ENCODE results near the gene ADNP. TPM values are rescaled to one million over a fixed set of nuclear protein-coding genes. Genes with fewer than 3 reads are reported as not detected.
A peak's percentile ranks its signal among the peaks of the same experiment; 100 is the strongest.

The ADNP gene
- total RNA-seq, 2 experiments from 2014 or later, result 75.1 to 77.6 TPM

GRCh38 chr20:50957798-50958614 is 26.8 kb upstream of the ADNP start, which contains the start of gene DPM1:
DPM1 (minus strand) TSS chr20:50958532; CDS start chr20:50958523, 9 bp downstream.
- Mint-ChIP-seq H3K4me3 (peak within 1 kb of the TSS; percentile 94), H3K36me3 (peaks cover 9% of the 10 kb centered on the region), H3K4me1 (peaks cover 34% of the 10 kb centered on the region), H3K9me3 (no peaks in the 10 kb centered on the region), H3K27me3 (no peaks in the 10 kb centered on the region), H3K27ac (peak within 1 kb of the TSS; percentile 93)
- DNase-seq, result peak; percentile 86
- peak; percentile 79 for ATAC-seq (ENCODE audit: low read depth)
- POLR2A ChIA-PET, result interaction anchor here (0.6 to 3.9 kb wide), 20 partner anchors 8 to 771 kb away, joined by 3 to 106 read pairs (median 4); partner anchors contain the start of genes ADNP, BCAS4 and PARD6B

DNA sequence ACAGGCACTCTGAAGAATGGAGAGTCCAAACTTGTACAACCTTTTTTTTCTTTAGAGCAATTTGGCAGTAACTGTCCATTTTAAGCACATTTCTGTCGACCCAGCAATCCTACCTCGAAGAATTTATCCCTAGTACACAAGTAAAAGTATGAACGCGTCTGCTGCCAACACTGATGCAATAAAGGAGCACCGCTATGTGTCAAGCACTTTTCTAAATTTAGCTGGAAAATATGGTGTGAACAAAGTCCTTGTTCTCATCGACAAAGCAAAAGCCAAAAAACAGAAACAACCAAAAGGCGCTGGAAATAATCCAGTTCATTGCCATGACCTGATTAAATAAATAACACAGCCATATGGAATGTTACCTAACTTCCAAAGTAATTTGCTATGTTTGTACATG is 26.0 kb upstream of the ADNP start:
- no peaks in the 10 kb centered on the region for H3K9me3 Mint-ChIP-seq
- peak overlapping the region; percentile 94 for H3K4me3 Mint-ChIP-seq
- peak overlapping the region; percentile 93 for H3K27ac Mint-ChIP-seq
- peaks cover 33% of the 10 kb centered on the region for H3K4me1 Mint-ChIP-seq
- no peak for DNase-seq
- no peak for ATAC-seq (ENCODE audit: low read depth)
- H3K27me3 Mint-ChIP-seq, result no peaks in the 10 kb centered on the region
- POLR2A ChIA-PET, result interaction anchor here (1.4 to 3.9 kb wide), 8 partner anchors 10 to 227 kb away, joined by 3 to 106 read pairs (median 7); partner anchors contain the start of genes ADNP, BCAS4 and PARD6B
- H3K36me3 Mint-ChIP-seq, result peaks cover 8% of the 10 kb centered on the region

DNA sequence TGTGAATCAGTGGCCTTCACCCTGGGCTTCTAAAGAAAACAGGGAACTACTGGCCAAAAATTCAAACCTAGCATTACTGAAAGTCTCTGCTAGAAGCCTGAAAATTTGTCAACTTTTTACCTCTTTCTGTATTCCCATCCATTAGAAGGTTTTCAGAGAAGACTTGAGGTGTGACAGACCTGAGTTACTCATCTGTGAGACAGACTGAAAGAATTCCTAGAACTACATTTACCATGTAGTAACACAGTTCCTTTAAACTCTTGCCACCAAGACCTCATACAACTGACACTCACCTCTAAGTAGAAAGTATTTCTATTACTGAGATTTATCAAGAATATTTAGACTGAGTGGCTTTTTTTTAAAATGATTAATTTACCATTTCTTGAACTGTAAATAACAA is 22.6 kb upstream of the ADNP start:
- no peak for DNase-seq
- Mint-ChIP-seq H3K4me1 (peaks cover 22% of the 10 kb centered on the region), H3K27me3 (no peaks in the 10 kb centered on the region), H3K36me3 (peaks cover 7% of the 10 kb centered on the region), H3K9me3 (no peaks in the 10 kb centered on the region), H3K4me3 (no peak overlapping the region), H3K27ac (no peak overlapping the region)
- POLR2A ChIA-PET, result no interaction called here
- no peak for ATAC-seq (ENCODE audit: low read depth)

- no peak for ATAC-seq (ENCODE audit: low read depth)
- no peak overlapping the region for H3K4me3 Mint-ChIP-seq
These were observed 22.0 kb upstream of the ADNP start for GRCh38 chr20:50953196-50953595.

GRCh38 chr20:50948132-50948785 is 17.0 kb upstream of the ADNP start:
- Mint-ChIP-seq H3K9me3 (no peaks in the 10 kb centered on the region), H3K4me3 (no peak overlapping the region), H3K4me1 (no peaks in the 10 kb centered on the region), H3K27me3 (no peaks in the 10 kb centered on the region), H3K36me3 (peaks cover 12% of the 10 kb centered on the region), H3K27ac (no peak overlapping the region)
- ATAC-seq (ENCODE audit: low read depth), result no peak
- DNase-seq, result no peak
- POLR2A ChIA-PET, result no interaction called here

More at GRCh38 chr20:50953196-50953595, 22.0 kb upstream of the ADNP start:
- Mint-ChIP-seq H3K27ac (no peak overlapping the region), H3K9me3 (no peaks in the 10 kb centered on the region), H3K36me3 (peaks cover 7% of the 10 kb centered on the region), H3K4me1 (peaks cover 22% of the 10 kb centered on the region), H3K27me3 (no peaks in the 10 kb centered on the region)
- POLR2A ChIA-PET, result no interaction called here
- no peak for DNase-seq

DNA sequence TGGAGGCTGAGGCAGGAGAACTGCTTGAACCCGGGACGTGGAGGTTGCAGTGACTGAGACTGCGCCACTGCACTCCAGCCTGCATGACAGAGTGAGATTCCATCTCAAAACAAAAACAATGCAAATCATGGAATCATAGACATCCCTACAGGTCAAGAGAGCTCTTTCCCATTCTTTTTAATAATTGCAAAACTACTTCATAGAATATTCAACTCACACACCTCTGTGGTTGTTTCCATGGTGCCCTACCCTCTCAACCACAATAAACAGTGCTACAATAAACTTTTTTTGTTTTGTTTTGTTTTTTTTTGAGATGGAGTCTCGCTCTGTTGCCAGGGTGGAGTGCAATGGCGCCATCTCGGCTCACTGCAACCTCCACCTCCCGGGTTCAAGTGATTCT is 11.8 kb upstream of the ADNP start:
- Mint-ChIP-seq H3K4me1 (no peaks in the 10 kb centered on the region), H3K27ac (no peak overlapping the region), H3K9me3 (no peaks in the 10 kb centered on the region), H3K4me3 (no peak overlapping the region), H3K36me3 (peaks cover 25% of the 10 kb centered on the region), H3K27me3 (no peaks in the 10 kb centered on the region)
- ATAC-seq (ENCODE audit: low read depth), result no peak
- POLR2A ChIA-PET, result no interaction called here
- no peak for DNase-seq

GRCh38 chr20:50933589-50933988 is 2.4 kb upstream of the ADNP start:
- Mint-ChIP-seq H3K36me3 (peaks cover 32% of the 10 kb centered on the region), H3K27ac (no peak overlapping the region), H3K4me1 (peaks cover 21% of the 10 kb centered on the region), H3K27me3 (no peaks in the 10 kb centered on the region), H3K9me3 (no peaks in the 10 kb centered on the region), H3K4me3 (no peak overlapping the region)
- POLR2A ChIA-PET, result interaction anchor here (1.8 to 4.9 kb wide), 2 partner anchors 24 to 139 kb away, joined by 5 to 106 read pairs; partner anchors contain the start of genes BCAS4, DPM1 and MOCS3
- ATAC-seq (ENCODE audit: low read depth) (no peak), DNase-seq (no peak)

- Mint-ChIP-seq H3K9me3 (no peaks in the 10 kb centered on the region), H3K27me3 (no peaks in the 10 kb centered on the region), H3K36me3 (peaks cover 34% of the 10 kb centered on the region), H3K27ac (peak overlapping the region; percentile 97), H3K4me3 (no peak overlapping the region), H3K4me1 (peaks cover 27% of the 10 kb centered on the region)
- POLR2A ChIA-PET, result interaction anchor here (1.7 to 5.2 kb wide), 4 partner anchors 8 to 141 kb away, joined by 4 to 130 read pairs (median 56); partner anchors contain the start of genes BCAS4, DPM1 and MOCS3
- DNase-seq, result no peak
- no peak for ATAC-seq (ENCODE audit: low read depth)
These were observed 1.5 kb upstream of the ADNP start for GRCh38 chr20:50932691-50933280.

- H3K4me3 Mint-ChIP-seq, result peak overlapping the region; percentile 86
- peaks cover 34% of the 10 kb centered on the region for H3K4me1 Mint-ChIP-seq
- H3K27me3 Mint-ChIP-seq, result no peaks in the 10 kb centered on the region
- H3K9me3 Mint-ChIP-seq, result no peaks in the 10 kb centered on the region
- DNase-seq (no peak), ATAC-seq (ENCODE audit: low read depth) (no peak)
- peaks cover 38% of the 10 kb centered on the region for H3K36me3 Mint-ChIP-seq
- H3K27ac Mint-ChIP-seq, result peak overlapping the region; percentile 97
- POLR2A ChIA-PET, result interaction anchor here (0.7 to 5.2 kb wide), 12 partner anchors 9 to 736 kb away, joined by 3 to 130 read pairs (median 4); partner anchors contain the start of genes BCAS4, DPM1, MOCS3 and PARD6B
These were observed 814 bp upstream of the ADNP start for GRCh38 chr20:50932016-50932485.

GRCh38 chr20:50930976-50931305 is 296 bp downstream of the ADNP start:
- Mint-ChIP-seq H3K27me3 (no peaks in the 10 kb centered on the region), H3K27ac (peak overlapping the region; percentile 87), H3K4me1 (peaks cover 36% of the 10 kb centered on the region), H3K9me3 (no peaks in the 10 kb centered on the region), H3K4me3 (peak overlapping the region; percentile 74), H3K36me3 (peaks cover 44% of the 10 kb centered on the region)
- ATAC-seq (ENCODE audit: low read depth) (peak; percentile 10), DNase-seq (no peak)
- POLR2A ChIA-PET, result interaction anchor here (0.7 to 5.2 kb wide), 16 partner anchors 8 to 737 kb away, joined by 3 to 130 read pairs (median 5); partner anchors contain the start of genes BCAS4, DPM1, MOCS3 and PARD6B

DNA sequence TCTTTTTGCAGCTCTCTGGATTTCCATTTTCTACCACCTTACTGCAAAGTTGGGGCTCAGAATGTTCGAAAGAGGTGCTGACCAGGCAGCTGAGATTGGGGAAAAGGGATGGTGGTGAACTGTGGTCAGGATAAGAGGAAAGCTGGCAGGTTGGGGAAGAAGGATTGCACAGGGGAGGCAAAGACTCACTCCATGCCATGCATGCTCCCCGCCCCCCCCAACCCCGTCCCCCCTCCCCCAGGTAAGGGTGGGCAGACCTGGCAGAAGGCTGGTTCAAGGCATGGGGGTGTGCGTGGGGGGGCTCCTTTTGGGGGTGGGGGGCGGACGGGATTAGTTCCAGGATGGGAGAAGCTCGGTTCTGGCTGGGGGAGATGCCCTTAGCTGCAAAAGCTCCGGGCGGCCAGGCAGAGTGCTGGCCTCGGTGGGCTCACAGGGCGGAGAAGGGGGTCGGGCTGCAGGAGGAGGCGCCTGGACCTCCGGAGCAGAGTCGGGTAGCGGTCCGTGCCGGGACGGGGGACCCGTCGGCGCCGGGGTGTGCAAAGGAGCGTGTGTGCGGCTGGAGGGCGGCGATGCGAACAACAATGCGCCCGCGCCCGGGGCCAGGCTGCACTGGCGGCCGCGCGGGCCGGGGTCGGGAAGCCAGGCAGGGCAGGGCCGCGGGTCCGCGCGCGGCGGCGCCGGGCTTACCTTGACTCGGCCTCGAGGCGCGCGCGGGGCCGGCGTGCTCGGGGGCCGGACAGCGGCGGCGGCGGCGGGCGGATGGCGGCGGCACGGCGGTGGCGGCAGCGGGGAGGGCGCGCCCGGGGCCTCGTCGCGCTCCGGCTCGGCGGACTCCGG is 880 bp downstream of the ADNP start:
- peaks cover 47% of the 10 kb centered on the region for H3K36me3 Mint-ChIP-seq
- H3K27me3 Mint-ChIP-seq, result no peaks in the 10 kb centered on the region
- peaks cover 42% of the 10 kb centered on the region for H3K4me1 Mint-ChIP-seq
- POLR2A ChIA-PET, result interaction anchor here (0.7 to 5.2 kb wide), 10 partner anchors 15 to 138 kb away, joined by 3 to 130 read pairs (median 5); partner anchors contain the start of genes BCAS4, DPM1 and MOCS3
- peak overlapping the region; percentile 95 for H3K4me3 Mint-ChIP-seq
- peak; percentile 3 for ATAC-seq (ENCODE audit: low read depth)
- peak; percentile 71 for DNase-seq
- no peaks in the 10 kb centered on the region for H3K9me3 Mint-ChIP-seq
- peak overlapping the region; percentile 97 for H3K27ac Mint-ChIP-seq

All from activated naive CD8-positive, alpha-beta T cell treated with anti-CD3 and anti-CD28 coated beads, Interleukin-2, amount 10 ng/mL, durations not matched to agents 7 days and 5 days (primary cell).